Activated naive CD8-positive, alpha-beta T cell treated with anti-CD3 and anti-CD28 coated beads, Interleukin-2, amount 50 U/mL, for 24 hours (primary cell): ENCODE data around the gene TMA7.
"Not testable (repeated sequence)": the region's sequence is repeated elsewhere in the genome, so short reads cannot be mapped to it uniquely, and the experiment has no call there.

Experiments used
- ATAC-seq: fragments of 150-1000 bp; cut with Tn5 transposase; one replicate; pipeline ENCODE4 v1.10.0; 2021
- DNase-seq: peaks from one replicate; pipeline ENCODE4 v3.0.0; 2021
- H3K27ac Mint-ChIP-seq: one replicate; pipeline ENCODE4 v1.8.0; 2021; ENCODE audit warnings: mild to moderate bottlenecking, mixed read lengths
- H3K27me3 Mint-ChIP-seq: one replicate; pipeline ENCODE4 v1.8.0; 2021; ENCODE audit warnings: mixed read lengths
- H3K36me3 Mint-ChIP-seq: one replicate; pipeline ENCODE4 v1.8.0; 2021; ENCODE audit warnings: low read depth, mixed read lengths
- H3K4me1 Mint-ChIP-seq: one replicate; pipeline ENCODE4 v1.8.0; 2021; ENCODE audit warnings: mixed read lengths
- H3K4me3 Mint-ChIP-seq: one replicate; pipeline ENCODE4 v1.8.0; 2021; ENCODE audit warnings: mild to moderate bottlenecking, moderate library complexity, mixed read lengths
- H3K9me3 Mint-ChIP-seq: one replicate; pipeline ENCODE4 v1.8.0; 2021; ENCODE audit warnings: mixed read lengths

Gene TMA7

DNA sequence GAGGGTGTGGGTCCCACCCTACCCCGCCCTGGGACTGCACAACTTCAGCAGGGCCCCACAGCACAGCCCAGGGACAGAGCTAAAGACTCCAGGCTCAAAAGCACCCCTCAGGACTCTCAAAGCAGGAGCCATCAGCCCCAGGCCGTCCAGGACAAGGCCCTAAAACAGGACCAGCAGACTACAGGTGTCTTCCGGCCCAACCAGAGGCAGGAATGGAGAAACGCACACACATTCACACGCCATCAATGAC is 32.5 kb downstream of the TMA7 start:
- H3K27me3 Mint-ChIP-seq: no peaks in the 10 kb centered on the region
- H3K36me3 Mint-ChIP-seq: peaks cover 17% of the 10 kb centered on the region
- peaks cover 61% of the 10 kb centered on the region for H3K4me1 Mint-ChIP-seq
- H3K9me3 Mint-ChIP-seq: no peaks in the 10 kb centered on the region
- no peak for DNase-seq
- H3K4me3 Mint-ChIP-seq: peak overlapping the region; percentile 86
- ATAC-seq: peak; percentile 13
- peak overlapping the region; percentile 97 for H3K27ac Mint-ChIP-seq

- no peaks in the 10 kb centered on the region for H3K27me3 Mint-ChIP-seq
- DNase-seq: peak; percentile 97
- H3K9me3 Mint-ChIP-seq: no peaks in the 10 kb centered on the region
- ATAC-seq: peak; percentile 91
- peak overlapping the region; percentile 97 for H3K27ac Mint-ChIP-seq
- peaks cover 61% of the 10 kb centered on the region for H3K4me1 Mint-ChIP-seq
- H3K4me3 Mint-ChIP-seq: peak overlapping the region; percentile 86
- H3K36me3 Mint-ChIP-seq: peaks cover 12% of the 10 kb centered on the region
These were observed 33.0 kb downstream of the TMA7 start for GRCh38 chr3:48472923-48473616.

DNA sequence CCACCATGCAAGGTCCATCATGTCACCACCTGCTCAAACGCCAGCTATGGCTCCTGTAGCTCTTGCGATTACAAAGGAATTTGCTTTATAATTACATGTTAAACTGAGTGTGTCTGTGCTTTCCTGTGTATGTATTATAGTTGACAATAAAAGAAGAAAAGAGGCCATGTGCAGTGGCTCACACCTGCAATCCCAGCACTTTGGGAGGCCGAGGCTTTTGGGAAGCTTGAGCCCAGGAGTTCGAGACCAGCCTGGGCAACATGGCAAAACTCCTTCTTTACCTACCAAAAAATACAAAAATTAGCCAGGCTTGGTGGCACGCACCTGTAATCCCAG is 33.5 kb downstream of the TMA7 start:
- no peaks in the 10 kb centered on the region for H3K9me3 Mint-ChIP-seq
- H3K4me1 Mint-ChIP-seq: peaks cover 61% of the 10 kb centered on the region
- no peaks in the 10 kb centered on the region for H3K27me3 Mint-ChIP-seq
- no peak for ATAC-seq
- no peak for DNase-seq
- peaks cover 8% of the 10 kb centered on the region for H3K36me3 Mint-ChIP-seq
- peak overlapping the region; percentile 97 for H3K27ac Mint-ChIP-seq
- H3K4me3 Mint-ChIP-seq: peak overlapping the region; percentile 86

GRCh38 chr3:48474031-48474430 is 34.0 kb downstream of the TMA7 start:
- not testable (repeated sequence) for H3K36me3 Mint-ChIP-seq, H3K4me3 Mint-ChIP-seq

GRCh38 chr3:48474619-48475018 is 34.6 kb downstream of the TMA7 start:
- Mint-ChIP-seq H3K9me3 (no peaks in the 10 kb centered on the region), H3K36me3 (peaks cover 4% of the 10 kb centered on the region), H3K4me3 (no peak overlapping the region), H3K4me1 (peaks cover 61% of the 10 kb centered on the region), H3K27me3 (no peaks in the 10 kb centered on the region), H3K27ac (peak overlapping the region; percentile 63)
- no peak for ATAC-seq
- DNase-seq: no peak

More at GRCh38 chr3:48474031-48474430, 34.0 kb downstream of the TMA7 start:
- not testable (repeated sequence) for H3K27me3 Mint-ChIP-seq, ATAC-seq, H3K9me3 Mint-ChIP-seq, DNase-seq
- peaks cover 61% of the 10 kb centered on the region for H3K4me1 Mint-ChIP-seq
- H3K27ac Mint-ChIP-seq: peak overlapping the region; percentile 97

DNA sequence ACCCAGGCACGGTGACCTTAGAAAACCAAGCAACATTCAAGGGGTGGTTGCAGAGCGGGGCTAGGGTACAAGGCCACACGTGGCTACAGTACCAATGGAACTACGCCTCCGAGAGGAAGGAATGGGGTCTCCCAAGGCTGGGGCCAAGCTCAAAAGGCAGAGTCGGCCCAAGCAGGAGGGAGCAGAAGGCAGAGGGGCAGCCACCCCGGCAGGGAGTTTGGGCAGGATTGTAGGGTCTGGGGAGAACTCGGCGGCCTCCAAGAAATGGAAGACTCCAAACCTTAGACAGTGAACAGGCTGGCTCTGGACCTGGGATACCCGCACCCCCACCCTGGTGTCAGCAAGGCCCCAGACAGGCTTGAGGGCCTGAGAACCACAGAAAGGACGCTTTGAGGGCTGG is 35.1 kb downstream of the TMA7 start:
- no peak for ATAC-seq
- Mint-ChIP-seq H3K27me3 (no peaks in the 10 kb centered on the region), H3K9me3 (no peaks in the 10 kb centered on the region), H3K36me3 (peaks cover 4% of the 10 kb centered on the region), H3K27ac (no peak overlapping the region), H3K4me1 (peaks cover 61% of the 10 kb centered on the region), H3K4me3 (no peak overlapping the region)
- DNase-seq: no peak

- H3K9me3 Mint-ChIP-seq: no peaks in the 10 kb centered on the region
- no peak overlapping the region for H3K4me3 Mint-ChIP-seq
These were observed 36.5 kb downstream of the TMA7 start for GRCh38 chr3:48476426-48477053.

DNA sequence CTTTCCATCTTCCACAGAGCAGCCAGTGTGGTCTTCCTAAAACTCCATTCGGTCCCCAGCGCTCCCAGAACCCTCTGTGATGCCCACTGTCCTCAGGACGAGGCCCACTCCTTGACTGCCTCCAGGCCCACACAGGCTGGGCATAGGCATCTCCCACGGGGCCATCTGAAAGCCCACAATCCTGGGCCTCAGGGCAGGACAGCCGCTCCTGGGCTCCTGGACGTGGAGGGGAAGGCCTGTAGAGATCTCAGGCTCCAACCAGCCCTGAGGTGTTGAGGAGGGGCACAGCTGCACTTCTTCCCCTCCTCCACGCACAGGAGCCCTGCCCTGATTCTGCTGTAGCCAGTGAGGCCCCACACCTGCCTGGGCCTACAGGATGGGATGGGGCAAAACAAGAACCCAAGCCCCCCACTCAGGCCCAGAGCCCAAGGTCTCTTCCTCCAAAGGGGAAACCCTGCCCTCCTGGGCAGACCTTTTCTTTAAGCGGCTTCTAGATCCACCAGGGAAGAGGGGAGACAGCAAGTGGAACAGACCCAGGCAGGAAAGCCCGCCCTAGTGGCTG is 38.0 kb downstream of the TMA7 start:
- Mint-ChIP-seq H3K4me3 (peak overlapping the region; percentile 70), H3K27me3 (no peaks in the 10 kb centered on the region), H3K9me3 (no peaks in the 10 kb centered on the region), H3K4me1 (peaks cover 48% of the 10 kb centered on the region), H3K27ac (peak overlapping the region; percentile 91), H3K36me3 (peaks cover 2% of the 10 kb centered on the region)
- DNase-seq: no peak
- no peak for ATAC-seq

More at GRCh38 chr3:48476426-48477053, 36.5 kb downstream of the TMA7 start:
- Mint-ChIP-seq H3K36me3 (peaks cover 4% of the 10 kb centered on the region), H3K27me3 (no peaks in the 10 kb centered on the region), H3K27ac (peak overlapping the region; percentile 91), H3K4me1 (peaks cover 55% of the 10 kb centered on the region)
- ATAC-seq (no peak), DNase-seq (no peak)

DNA sequence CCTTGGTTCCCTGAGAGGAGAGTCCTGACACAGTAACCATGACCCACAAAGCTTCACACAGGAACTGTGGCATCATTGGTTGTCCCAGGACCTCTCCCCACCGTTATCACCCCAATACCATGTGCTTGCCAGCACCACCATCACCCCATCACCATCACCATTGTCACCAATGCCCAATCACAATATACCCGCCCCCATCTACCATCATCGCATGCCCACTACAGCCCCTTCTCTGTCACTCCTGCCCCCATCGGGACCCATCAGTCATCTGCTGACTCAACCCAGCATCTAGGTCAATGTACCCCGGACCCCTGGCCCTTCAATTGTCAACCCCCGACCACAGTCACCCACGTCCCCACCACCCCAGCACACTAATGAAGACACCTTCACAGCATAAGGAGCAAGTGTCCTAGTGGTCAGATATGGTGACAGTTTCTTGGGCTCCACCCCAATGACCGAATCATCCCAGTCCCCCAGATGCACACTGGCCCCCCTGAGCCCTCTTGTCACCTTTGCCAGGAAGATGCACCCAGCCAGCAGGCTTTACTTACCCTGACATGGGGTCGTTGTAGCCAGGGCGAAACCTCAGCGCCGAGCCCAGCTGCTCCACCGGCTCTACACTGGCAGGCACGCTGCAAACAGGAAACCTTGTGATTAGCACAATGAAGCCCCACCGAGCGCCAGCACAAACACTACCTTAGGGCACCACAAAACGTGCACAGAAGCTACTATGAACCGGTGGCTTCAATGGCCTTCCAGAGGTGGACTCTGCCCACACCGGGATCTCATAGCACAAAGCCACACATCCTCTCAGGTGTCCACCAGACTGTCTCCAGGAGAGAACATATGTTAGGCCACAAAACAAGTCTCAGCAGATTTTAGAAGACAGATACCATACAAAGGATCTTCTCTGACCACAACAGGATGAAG is 38.8 kb downstream of the TMA7 start:
- Mint-ChIP-seq H3K9me3 (no peaks in the 10 kb centered on the region), H3K4me3 (peak overlapping the region; percentile 70), H3K36me3 (peaks cover 2% of the 10 kb centered on the region), H3K27me3 (no peaks in the 10 kb centered on the region), H3K4me1 (peaks cover 39% of the 10 kb centered on the region), H3K27ac (peak overlapping the region; percentile 91)
- ATAC-seq: peak; percentile 76
- peak; percentile 57 for DNase-seq

GRCh38 chr3:48480891-48481290 is 40.8 kb downstream of the TMA7 start:
- H3K4me3 Mint-ChIP-seq, H3K27ac Mint-ChIP-seq, ATAC-seq, H3K36me3 Mint-ChIP-seq, H3K27me3 Mint-ChIP-seq, H3K9me3 Mint-ChIP-seq, DNase-seq: not testable (repeated sequence)
- peaks cover 35% of the 10 kb centered on the region for H3K4me1 Mint-ChIP-seq

GRCh38 chr3:48482822-48483221 is 42.8 kb downstream of the TMA7 start:
- not testable (repeated sequence) for H3K27ac Mint-ChIP-seq, H3K9me3 Mint-ChIP-seq, H3K27me3 Mint-ChIP-seq, DNase-seq, H3K36me3 Mint-ChIP-seq, ATAC-seq, H3K4me3 Mint-ChIP-seq
- peaks cover 25% of the 10 kb centered on the region for H3K4me1 Mint-ChIP-seq

DNA sequence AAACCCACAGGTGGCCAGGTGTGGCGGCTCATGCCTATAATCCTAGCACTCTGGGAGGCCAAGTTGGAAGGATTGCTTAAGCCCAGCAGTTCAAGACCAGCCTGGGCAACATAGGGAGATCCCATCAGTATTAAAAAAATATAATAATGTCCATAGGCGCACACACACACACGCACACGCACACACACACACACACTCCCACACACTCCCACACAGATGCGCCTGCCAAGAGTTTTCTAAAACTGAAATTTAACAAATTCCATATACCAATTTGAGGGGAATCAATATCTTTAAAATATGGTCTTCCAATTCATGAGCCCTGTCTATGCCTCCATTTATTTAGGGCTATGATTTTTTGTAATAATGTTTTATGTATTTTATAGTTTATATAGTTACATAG is 46.9 kb downstream of the TMA7 start:
- DNase-seq (no peak), ATAC-seq (no peak)
- H3K4me1 Mint-ChIP-seq: no peaks in the 10 kb centered on the region
- H3K4me3 Mint-ChIP-seq: no peak overlapping the region
- H3K27ac Mint-ChIP-seq: no peak overlapping the region
- no peaks in the 10 kb centered on the region for H3K9me3 Mint-ChIP-seq
- H3K27me3 Mint-ChIP-seq: no peaks in the 10 kb centered on the region
- no peaks in the 10 kb centered on the region for H3K36me3 Mint-ChIP-seq

DNA sequence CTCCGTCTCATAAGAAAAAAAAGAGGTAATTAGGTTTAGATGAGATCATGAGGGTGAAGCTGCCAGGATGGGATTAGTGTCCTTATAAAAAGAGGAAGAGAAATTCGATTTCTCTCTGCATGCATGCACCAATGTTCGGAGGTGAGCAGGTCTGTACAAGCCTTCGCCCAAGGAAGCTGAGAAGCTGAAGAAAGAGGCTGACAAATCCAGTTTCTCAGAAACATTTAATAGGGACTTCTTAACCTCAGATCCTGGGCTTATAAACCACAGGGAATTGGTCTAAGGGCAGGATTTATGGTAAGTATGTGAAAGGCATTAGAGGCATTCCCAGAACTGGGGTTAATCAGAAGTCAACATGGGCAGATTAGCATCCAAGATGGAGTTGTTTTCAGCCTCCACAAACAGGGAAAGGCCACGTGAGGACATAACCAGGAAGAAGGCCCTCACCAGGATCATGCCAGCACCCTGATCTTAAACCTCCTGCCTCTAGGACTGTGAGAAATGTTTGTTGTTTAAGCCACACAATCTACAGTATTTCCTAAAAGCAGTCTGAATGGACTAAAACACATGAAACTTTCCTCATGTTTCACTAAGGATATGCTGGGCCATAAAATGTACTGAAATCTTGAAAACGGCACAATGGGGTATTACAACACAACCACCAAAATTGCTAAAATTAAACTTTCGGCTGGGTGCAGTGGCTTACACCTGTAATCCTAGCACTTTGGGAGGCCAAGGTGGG is 52.6 kb downstream of the TMA7 start:
- Mint-ChIP-seq H3K4me3 (no peak overlapping the region), H3K27me3 (no peaks in the 10 kb centered on the region), H3K36me3 (peaks cover 4% of the 10 kb centered on the region), H3K27ac (no peak overlapping the region), H3K4me1 (no peaks in the 10 kb centered on the region), H3K9me3 (no peaks in the 10 kb centered on the region)
- ATAC-seq (no peak), DNase-seq (no peak)

- Mint-ChIP-seq H3K27ac (no peak overlapping the region), H3K4me3 (no peak overlapping the region), H3K9me3 (no peaks in the 10 kb centered on the region), H3K4me1 (no peaks in the 10 kb centered on the region), H3K27me3 (no peaks in the 10 kb centered on the region), H3K36me3 (peaks cover 7% of the 10 kb centered on the region)
- ATAC-seq (no peak), DNase-seq (no peak)
These were observed 53.1 kb downstream of the TMA7 start for GRCh38 chr3:48493203-48493501.
